WI38 (cell line): ENCODE data around the gene ATF6.

Experiments
- H3K4me3 ChIP-seq: 2 replicates; pipeline ENCODE4 v1.5.1; 2011; ENCODE audit warnings: low read depth, mild to moderate bottlenecking, control low read depth, low read length
- CTCF ChIP-seq: IDR thresholded peaks from 2 replicates; pipeline ENCODE4 v1.5.1; 2012; ENCODE audit warnings: low read depth, mild to moderate bottlenecking, control low read depth, low read length

Gene ATF6

GRCh38 chr1:161954466-161954865 is 188.3 kb downstream of the ATF6 start:
- no peak overlapping the region for H3K4me3 ChIP-seq
- TF ChIP-seq CTCF: no peak

GRCh38 chr1:161955606-161956005 is 189.5 kb downstream of the ATF6 start:
- no peak overlapping the region for H3K4me3 ChIP-seq
- no peak for TF ChIP-seq CTCF

GRCh38 chr1:161956097-161956496 is 190.0 kb downstream of the ATF6 start:
- TF ChIP-seq CTCF: no peak
- no peak overlapping the region for H3K4me3 ChIP-seq

GRCh38 chr1:161956930-161957329 is 190.8 kb downstream of the ATF6 start:
- TF ChIP-seq CTCF: no peak
- no peak overlapping the region for H3K4me3 ChIP-seq

GRCh38 chr1:161958425-161958824 is 192.3 kb downstream of the ATF6 start:
- no peak for TF ChIP-seq CTCF
- no peak overlapping the region for H3K4me3 ChIP-seq

- no peak for TF ChIP-seq CTCF
- H3K4me3 ChIP-seq: peak overlapping the region; percentile 54
Observed at GRCh38 chr1:161962091-161962887, 196.2 kb downstream of the ATF6 start.

GRCh38 chr1:161966067-161966466 is 199.9 kb downstream of the ATF6 start:
- no peak overlapping the region for H3K4me3 ChIP-seq
- no peak for TF ChIP-seq CTCF
